ENCODE results near the gene GALNT4. TPM values are rescaled to one million over a fixed set of nuclear protein-coding genes. Genes with fewer than 3 reads are reported as not detected.

The GALNT4 gene
- total RNA-seq, 2 experiments from 2014 or later: 5.9 to 6.4 TPM

DNA sequence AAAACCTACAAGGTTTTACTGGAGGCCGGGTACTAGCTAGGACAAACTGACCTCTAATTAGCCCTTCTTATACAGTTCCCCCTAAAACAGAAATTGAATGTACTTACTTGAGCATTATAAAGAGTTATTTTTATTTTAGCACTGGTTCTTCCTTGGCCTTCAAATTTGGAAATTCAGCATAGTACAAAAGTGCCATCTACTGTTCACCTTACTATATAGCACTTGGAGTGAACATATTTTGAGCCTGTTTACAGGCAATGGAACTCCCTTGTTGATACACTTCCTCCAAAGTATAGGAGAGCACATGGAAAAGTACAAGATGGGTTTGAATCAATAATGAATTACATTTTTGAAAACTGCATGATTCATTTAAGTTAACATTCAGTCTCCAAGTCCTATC is 5.1 kb upstream of the GALNT4 start:
- POLR2A ChIA-PET: no interaction called here
- peak; percentile 25 for ATAC-seq
- peak; percentile 74 for TF ChIP-seq CTCF (IDR thresholded peaks at IDR 0.05)
- intact Hi-C loops (cut with micrococcal nuclease): loop anchor here (2.0 to 5.0 kb wide), 3 partner anchors 177 to 511 kb away; partner anchors contain the start of gene DUSP6
- no peak overlapping the region for H3K4me3 Mint-ChIP-seq
- peaks cover 26% of the 10 kb centered on the region for H3K4me1 Mint-ChIP-seq (ENCODE audit: low read depth)
- H3K36me3 Mint-ChIP-seq (ENCODE audit: low read depth): no peaks in the 10 kb centered on the region
- peak overlapping the region; percentile 7 for H3K27ac Mint-ChIP-seq
- H3K9me3 Mint-ChIP-seq: no peaks in the 10 kb centered on the region
- CTCF ChIA-PET: interaction anchor here (0.7 to 2.5 kb wide), 17 partner anchors 10 to 1411 kb away, joined by 3 to 18 read pairs (median 4); no protein-coding TSS in a partner anchor
- H3K27me3 Mint-ChIP-seq: no peaks in the 10 kb centered on the region
- DNase-seq: no peak

DNA sequence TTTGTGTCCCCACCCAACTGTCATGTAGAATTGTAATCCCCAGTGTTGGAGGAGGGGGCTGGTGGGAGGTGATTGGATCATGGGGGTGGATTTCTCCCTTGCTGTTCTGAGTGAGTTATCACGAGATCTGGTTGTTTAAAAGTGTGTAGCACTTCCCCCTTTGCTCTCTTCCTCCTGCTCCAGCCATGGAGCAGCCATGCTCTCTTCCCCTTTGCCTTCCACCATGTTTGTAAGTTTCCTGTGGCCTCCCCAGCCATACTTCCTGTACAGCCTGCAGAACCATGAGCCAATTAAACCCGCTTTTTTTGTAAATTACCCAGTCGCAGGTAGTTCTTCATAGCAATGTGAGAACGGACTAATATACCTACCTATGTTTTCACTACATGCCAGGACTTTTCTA is 3.8 kb upstream of the GALNT4 start:
- POLR2A ChIA-PET: no interaction called here
- no peak for ATAC-seq
- CTCF ChIA-PET: interaction anchor here (0.6 to 5.3 kb wide), 10 partner anchors 15 to 510 kb away, joined by 3 to 80 read pairs (median 4); no protein-coding TSS in a partner anchor
- intact Hi-C loops (cut with micrococcal nuclease): loop anchor here (2.0 to 5.0 kb wide), 3 partner anchors 176 to 510 kb away; partner anchors contain the start of gene DUSP6
- H3K36me3 Mint-ChIP-seq (ENCODE audit: low read depth): peaks cover 12% of the 10 kb centered on the region
- peak overlapping the region; percentile 17 for H3K27ac Mint-ChIP-seq
- no peak overlapping the region for H3K4me3 Mint-ChIP-seq
- TF ChIP-seq CTCF (IDR thresholded peaks at IDR 0.05): no peak
- peaks cover 33% of the 10 kb centered on the region for H3K4me1 Mint-ChIP-seq (ENCODE audit: low read depth)
- DNase-seq: no peak
- no peaks in the 10 kb centered on the region for H3K27me3 Mint-ChIP-seq
- H3K9me3 Mint-ChIP-seq: no peaks in the 10 kb centered on the region

DNA sequence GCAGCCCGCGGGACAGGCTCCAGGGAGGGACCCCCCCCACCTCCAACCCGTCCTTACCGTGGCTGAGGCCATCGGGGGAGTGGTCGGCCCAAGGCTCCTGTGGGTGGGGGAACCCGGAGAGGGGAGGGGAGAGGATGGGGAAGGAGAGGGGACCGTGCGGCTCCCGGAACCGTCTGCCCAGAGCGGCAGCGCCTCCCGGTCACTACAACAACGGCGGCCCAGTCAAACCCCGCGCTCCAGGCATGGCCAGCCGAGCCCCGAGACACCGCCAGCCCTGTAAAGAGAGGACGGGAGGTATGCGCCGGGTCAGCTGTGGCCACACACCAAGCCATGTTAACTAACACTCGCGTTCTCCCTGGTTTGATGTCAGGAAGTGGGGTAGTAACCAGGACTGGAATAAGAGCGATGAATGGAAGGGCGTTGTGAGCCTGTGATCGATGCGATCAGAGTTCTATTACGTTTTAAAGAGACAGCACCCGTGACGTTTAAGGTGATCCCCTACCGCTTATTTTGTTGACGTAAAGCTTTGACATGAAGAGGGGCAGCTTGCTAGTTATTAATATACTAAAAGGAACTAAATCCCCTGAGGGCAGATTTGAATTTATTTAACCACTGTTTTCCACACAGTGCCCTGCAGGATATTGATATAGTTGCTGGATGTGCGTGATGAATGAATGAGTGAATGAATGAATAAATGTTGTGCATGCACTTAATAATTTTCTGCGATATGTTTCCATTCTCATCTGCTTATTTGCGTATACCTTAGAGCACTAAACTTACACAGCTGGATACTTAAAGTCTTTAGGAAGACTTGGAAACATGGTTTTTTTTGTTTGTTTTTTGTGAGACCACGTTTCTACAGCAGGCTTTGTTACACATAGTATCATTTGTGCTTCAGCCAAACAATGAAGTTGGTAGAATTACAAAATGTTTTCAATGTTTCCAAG is 1.5 kb upstream of the GALNT4 start, which contains the start of gene POC1B:
Gene POC1B (minus strand): TSS at position 224 of the 947 bp plus-strand sequence. CDS start 152 bp downstream, at position 72.
- Mint-ChIP-seq H3K4me3 (peak within 1 kb of the TSS; percentile 98), H3K36me3 (ENCODE audit: low read depth) (peaks cover 33% of the 10 kb centered on the region), H3K9me3 (no peaks in the 10 kb centered on the region), H3K27ac (peak within 1 kb of the TSS; percentile 99), H3K27me3 (no peaks in the 10 kb centered on the region), H3K4me1 (ENCODE audit: low read depth) (peaks cover 56% of the 10 kb centered on the region)
- peak; percentile 83 for DNase-seq
- ATAC-seq: peak; percentile 75
- ChIA-PET POLR2A (interaction anchor here (0.8 to 1.2 kb wide), 2 partner anchors 58 to 183 kb away, joined by 3 to 4 read pairs; partner anchors contain the start of gene ATP2B1), CTCF (interaction anchor here (0.7 to 5.3 kb wide), 12 partner anchors 13 to 507 kb away, joined by 3 to 80 read pairs (median 5); no protein-coding TSS in a partner anchor)
- intact Hi-C loops (cut with micrococcal nuclease): loop anchor here (2.0 to 5.0 kb wide), 4 partner anchors 31 to 484 kb away; partner anchors contain the start of gene DUSP6
- no peak for TF ChIP-seq CTCF (IDR thresholded peaks at IDR 0.05)

DNA sequence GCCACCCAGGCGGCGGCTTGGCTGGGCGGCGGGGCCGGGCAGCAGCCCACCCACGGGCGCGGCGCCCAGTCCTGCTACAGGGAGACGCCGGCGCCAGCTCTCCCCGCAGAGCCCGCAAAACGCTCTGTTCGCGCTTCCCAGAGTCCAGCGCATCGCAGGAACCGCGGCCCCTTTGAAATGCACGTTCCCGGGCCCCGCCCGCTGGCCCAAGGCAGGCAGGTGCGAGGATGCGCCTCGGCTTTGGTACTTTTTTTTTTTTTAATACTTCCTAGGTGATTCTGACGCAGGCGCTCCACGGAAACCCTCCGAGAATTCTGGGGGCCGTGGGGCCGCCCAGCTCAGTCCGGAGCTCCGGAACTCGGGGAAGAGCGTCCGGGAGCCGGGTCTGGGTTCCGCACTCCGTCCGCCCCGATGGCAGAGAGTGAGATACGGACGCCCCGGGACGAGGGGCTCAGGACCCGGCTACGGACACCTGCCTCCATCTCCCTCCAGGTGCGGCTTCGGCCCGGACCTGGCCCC is 768 bp upstream of the GALNT4 start:
- H3K4me3 Mint-ChIP-seq: peak overlapping the region; percentile 98
- H3K27me3 Mint-ChIP-seq: no peaks in the 10 kb centered on the region
- peak overlapping the region; percentile 99 for H3K27ac Mint-ChIP-seq
- ChIA-PET POLR2A (interaction anchor here (0.6 to 1.9 kb wide), 9 partner anchors 31 to 481 kb away, joined by 3 to 7 read pairs (median 4); partner anchors contain the start of genes ATP2B1 and DUSP6), CTCF (interaction anchor here (0.7 to 5.3 kb wide), 12 partner anchors 13 to 507 kb away, joined by 3 to 80 read pairs (median 4); no protein-coding TSS in a partner anchor)
- no peaks in the 10 kb centered on the region for H3K9me3 Mint-ChIP-seq
- peak; percentile 25 for ATAC-seq
- intact Hi-C loops (cut with micrococcal nuclease): loop anchor here (2.0 to 5.0 kb wide), 4 partner anchors 31 to 483 kb away; partner anchors contain the start of gene DUSP6
- H3K36me3 Mint-ChIP-seq (ENCODE audit: low read depth): peaks cover 35% of the 10 kb centered on the region
- H3K4me1 Mint-ChIP-seq (ENCODE audit: low read depth): peaks cover 59% of the 10 kb centered on the region
- TF ChIP-seq CTCF (IDR thresholded peaks at IDR 0.05): no peak
- DNase-seq: peak; percentile 67

Data from activated CD8-positive, alpha-beta T cell treated with anti-CD3 and anti-CD28 coated beads for 36 hours (primary cell).